Lower leg skin (tissue), 3 donors: ENCODE data around the gene EEFSEC.

Experiments used
- CTCF ChIP-seq, 3 donors: fragments of 450-650 bp; IDR thresholded peaks; one replicate each; pipeline ENCODE4 v1.5.1; 2016; ENCODE audit warnings: antibody characterized with exemption in 3 of 3, mild to moderate bottlenecking in 3 of 3, moderate library complexity in 2 of 3
- POLR2A ChIP-seq, 2 donors: fragments of 450-650 bp; IDR thresholded peaks; one replicate each; pipeline ENCODE4 v1.6.1; 2016 to 2017; ENCODE audit warnings: antibody characterized with exemption in 2 of 2, mild to moderate bottlenecking in 1 of 2, moderate library complexity in 1 of 2

DNA sequence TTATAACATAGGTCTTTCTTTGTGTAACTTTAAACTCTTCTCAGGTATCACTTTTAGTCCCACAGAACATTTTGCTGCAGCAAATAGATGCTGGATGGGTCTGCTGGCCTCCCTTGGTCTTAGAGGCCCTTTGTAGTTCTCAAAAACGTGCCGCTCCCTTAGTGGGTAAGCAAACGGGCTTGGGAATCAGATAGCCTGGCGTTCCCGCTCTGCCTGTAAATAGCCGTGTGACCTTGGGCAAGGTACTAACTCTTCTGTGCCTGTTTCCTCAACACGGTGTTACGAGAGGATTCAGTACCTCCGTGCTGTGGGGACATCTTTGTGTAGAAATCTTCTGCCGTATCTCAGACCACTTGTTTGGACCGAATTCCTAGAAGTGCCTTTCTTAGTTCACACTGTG, 249.0 kb downstream of the EEFSEC start:
- TF ChIP-seq CTCF (IDR thresholded peaks at IDR 0.05) (no peak), POLR2A (IDR thresholded peaks at IDR 0.05) (no peak)
